GM18951 (cell line): Measurements from ENCODE around the gene SCAF1.

Experiments used
- POLR2A ChIP-seq: IDR thresholded peaks from 4 replicates; pipeline ENCODE4 v1.6.1; 2011; ENCODE audit warnings: mild to moderate bottlenecking; ENCODE audit not compliant: insufficient read length, insufficient read depth; ENCODE audit errors: extremely low read depth
- in situ Hi-C: fragments of 300-500 bp; cut with MboI; formaldehyde crosslinking; loops from one replicate; pipeline ENCODE4 v1.12.0; 2022; ENCODE audit warnings: low sequenced_read_pairs, mixed read lengths, inconsistent platforms; ENCODE audit not compliant: unreplicated experiment

Gene SCAF1

GRCh38 chr19:49658566-49659442 lies 16.8 kb downstream of the SCAF1 start:
- in situ Hi-C loops, result no loop called here
- TF ChIP-seq POLR2A, result no peak

- in situ Hi-C loops, result no loop called here
Observed at GRCh38 chr19:49660338-49660961, 18.4 kb downstream of the SCAF1 start.

GRCh38 chr19:49662011-49662410 lies 20.0 kb downstream of the SCAF1 start:
- no peak for TF ChIP-seq POLR2A
- in situ Hi-C loops, result no loop called here

More at GRCh38 chr19:49660338-49660961, 18.4 kb downstream of the SCAF1 start:
- no peak for TF ChIP-seq POLR2A

- TF ChIP-seq POLR2A, result no peak
- in situ Hi-C loops, result no loop called here
Observed at GRCh38 chr19:49663224-49663623, 21.2 kb downstream of the SCAF1 start.

GRCh38 chr19:49664171-49665035 lies 22.4 kb downstream of the SCAF1 start:
- in situ Hi-C loops, result no loop called here
- peak; percentile 74 for TF ChIP-seq POLR2A

- no peak for TF ChIP-seq POLR2A
- in situ Hi-C loops, result no loop called here
Observed at GRCh38 chr19:49665036-49665350, 23.0 kb downstream of the SCAF1 start.

GRCh38 chr19:49665351-49666119 lies 23.5 kb downstream of the SCAF1 start, which contains the start of the genes BCL2L12 and IRF3:
BCL2L12 (plus strand) TSS chr19:49665933; CDS start chr19:49666693, 760 bp downstream.
IRF3 (minus strand) TSS chr19:49665857; CDS start chr19:49664838, 1,019 bp downstream.
- in situ Hi-C loops, result no loop called here

GRCh38 chr19:49666120-49666444 lies 24.1 kb downstream of the SCAF1 start:
- in situ Hi-C loops, result no loop called here
- no peak for TF ChIP-seq POLR2A

More at GRCh38 chr19:49665351-49666119, 23.5 kb downstream of the SCAF1 start, which contains the start of the genes BCL2L12 and IRF3:
- TF ChIP-seq POLR2A, result peak; percentile 74

- no peak for TF ChIP-seq POLR2A
- in situ Hi-C loops, result no loop called here
Observed at GRCh38 chr19:49667473-49667872, 25.5 kb downstream of the SCAF1 start.

GRCh38 chr19:49669516-49669915 lies 27.5 kb downstream of the SCAF1 start:
- no peak for TF ChIP-seq POLR2A
- in situ Hi-C loops, result no loop called here

GRCh38 chr19:49672131-49672919 lies 30.3 kb downstream of the SCAF1 start:
- no peak for TF ChIP-seq POLR2A
- in situ Hi-C loops, result no loop called here

- peak; percentile 92 for TF ChIP-seq POLR2A
- in situ Hi-C loops, result no loop called here
Observed at GRCh38 chr19:49676136-49676783, 34.3 kb downstream of the SCAF1 start.
